Endothelial cell (in vitro differentiated cells): ENCODE measurements around the gene APLN. TPM values are rescaled to one million over a fixed set of nuclear protein-coding genes. Genes with fewer than 3 reads are reported as not detected.

Experiments
- DNase-seq: peaks from one replicate; pipeline ENCODE4 v3.0.0; 2021; ENCODE audit warnings: low spot score
- H3K27ac Mint-ChIP-seq: one replicate; pipeline ENCODE4 v1.8.0; 2021; ENCODE audit warnings: mixed read lengths, inconsistent platforms; ENCODE audit not compliant: unreplicated experiment
- H3K27me3 Mint-ChIP-seq: one replicate; pipeline ENCODE4 v1.8.0; 2021; ENCODE audit warnings: mild to moderate bottlenecking, moderate library complexity, mixed read lengths, inconsistent platforms; ENCODE audit not compliant: unreplicated experiment
- H3K36me3 Mint-ChIP-seq: one replicate; pipeline ENCODE4 v1.8.0; 2021; ENCODE audit warnings: mild to moderate bottlenecking, low read depth, mixed read lengths, inconsistent platforms; ENCODE audit not compliant: unreplicated experiment
- H3K4me1 Mint-ChIP-seq: one replicate; pipeline ENCODE4 v1.8.0; 2021; ENCODE audit warnings: mild to moderate bottlenecking, mixed read lengths, inconsistent platforms; ENCODE audit not compliant: unreplicated experiment
- H3K4me3 Mint-ChIP-seq: one replicate; pipeline ENCODE4 v1.8.0; 2021; ENCODE audit warnings: mild to moderate bottlenecking, mixed read lengths, inconsistent platforms; ENCODE audit not compliant: unreplicated experiment
- H3K9me3 Mint-ChIP-seq: one replicate; pipeline ENCODE4 v1.8.0; 2021; ENCODE audit warnings: mixed read lengths, inconsistent platforms; ENCODE audit not compliant: unreplicated experiment
- CTCF ChIP-seq: fragments of 200-600 bp; sonication (generic); IDR thresholded peaks from one replicate; pipeline ENCODE4 v1.5.0; 2021; ENCODE audit warnings: antibody characterized with exemption; ENCODE audit not compliant: unreplicated experiment
- total RNA-seq: library from RNA; stranded (reverse); fragmentation: NEBNext Ultra II Directional; extraction: Animal tissue kit (Norgen Biotek cat#: 25700); gene quantifications from one replicate; pipeline ENCODE4 v1.2.1, GENCODE V29; 2021; ENCODE audit not compliant: unreplicated experiment

Gene APLN
- total RNA-seq, 1 donor from 2014 or later: 3.5 TPM

- Mint-ChIP-seq H3K9me3 (no peaks in the 10 kb centered on the region), H3K27ac (no peak overlapping the region), H3K27me3 (peaks cover 1% of the 10 kb centered on the region), H3K4me3 (no peak overlapping the region), H3K4me1 (no peaks in the 10 kb centered on the region), H3K36me3 (no peaks in the 10 kb centered on the region)
- no peak for DNase-seq
- no peak for TF ChIP-seq CTCF
Observed at GRCh38 chrX:129697204-129697829, 42.6 kb upstream of the APLN start.

- H3K4me3 Mint-ChIP-seq: no peak overlapping the region
- no peak overlapping the region for H3K27ac Mint-ChIP-seq
- no peak for TF ChIP-seq CTCF
- peaks cover 1% of the 10 kb centered on the region for H3K27me3 Mint-ChIP-seq
- no peaks in the 10 kb centered on the region for H3K36me3 Mint-ChIP-seq
- H3K9me3 Mint-ChIP-seq: no peaks in the 10 kb centered on the region
- no peaks in the 10 kb centered on the region for H3K4me1 Mint-ChIP-seq
- DNase-seq: no peak
Observed at GRCh38 chrX:129696463-129697155, 41.9 kb upstream of the APLN start.

- no peak overlapping the region for H3K27ac Mint-ChIP-seq
Observed at GRCh38 chrX:129695937-129696336, 41.2 kb upstream of the APLN start.

GRCh38 chrX:129695535-129695934 is 40.8 kb upstream of the APLN start:
- Mint-ChIP-seq H3K4me3 (no peak overlapping the region), H3K27me3 (peaks cover 1% of the 10 kb centered on the region), H3K36me3 (no peaks in the 10 kb centered on the region), H3K9me3 (no peaks in the 10 kb centered on the region), H3K27ac (no peak overlapping the region), H3K4me1 (no peaks in the 10 kb centered on the region)
- TF ChIP-seq CTCF: no peak
- DNase-seq: no peak

More at GRCh38 chrX:129695937-129696336, 41.2 kb upstream of the APLN start:
- H3K9me3 Mint-ChIP-seq: no peaks in the 10 kb centered on the region
- no peak for DNase-seq
- H3K36me3 Mint-ChIP-seq: no peaks in the 10 kb centered on the region
- H3K4me1 Mint-ChIP-seq: no peaks in the 10 kb centered on the region
- no peak overlapping the region for H3K4me3 Mint-ChIP-seq
- no peak for TF ChIP-seq CTCF
- peaks cover 1% of the 10 kb centered on the region for H3K27me3 Mint-ChIP-seq

GRCh38 chrX:129694805-129695204 is 40.0 kb upstream of the APLN start:
- H3K9me3 Mint-ChIP-seq: no peaks in the 10 kb centered on the region
- H3K4me1 Mint-ChIP-seq: no peaks in the 10 kb centered on the region
- no peak for DNase-seq
- H3K4me3 Mint-ChIP-seq: no peak overlapping the region
- no peaks in the 10 kb centered on the region for H3K36me3 Mint-ChIP-seq
- no peak overlapping the region for H3K27ac Mint-ChIP-seq
- peaks cover 1% of the 10 kb centered on the region for H3K27me3 Mint-ChIP-seq
- no peak for TF ChIP-seq CTCF
